Stimulated activated CD4-positive, alpha-beta T cell treated with anti-CD3 and anti-CD28 coated beads, Interleukin-12 subunit alpha, Interleukin-12 subunit beta, amount 100 ng/mL, for 24 hours (primary cell): ENCODE results near the gene MBOAT2.
"Not testable (repeated sequence)": the region's sequence is repeated elsewhere in the genome, so short reads cannot be mapped to it uniquely, and the experiment has no call there.

Experiments used
- DNase-seq, 2 experiments: peaks; one replicate each; pipeline ENCODE4 v3.0.0-alpha.2; 2020; ENCODE audit warnings: low read depth in 2 of 2

Gene MBOAT2, protein sequence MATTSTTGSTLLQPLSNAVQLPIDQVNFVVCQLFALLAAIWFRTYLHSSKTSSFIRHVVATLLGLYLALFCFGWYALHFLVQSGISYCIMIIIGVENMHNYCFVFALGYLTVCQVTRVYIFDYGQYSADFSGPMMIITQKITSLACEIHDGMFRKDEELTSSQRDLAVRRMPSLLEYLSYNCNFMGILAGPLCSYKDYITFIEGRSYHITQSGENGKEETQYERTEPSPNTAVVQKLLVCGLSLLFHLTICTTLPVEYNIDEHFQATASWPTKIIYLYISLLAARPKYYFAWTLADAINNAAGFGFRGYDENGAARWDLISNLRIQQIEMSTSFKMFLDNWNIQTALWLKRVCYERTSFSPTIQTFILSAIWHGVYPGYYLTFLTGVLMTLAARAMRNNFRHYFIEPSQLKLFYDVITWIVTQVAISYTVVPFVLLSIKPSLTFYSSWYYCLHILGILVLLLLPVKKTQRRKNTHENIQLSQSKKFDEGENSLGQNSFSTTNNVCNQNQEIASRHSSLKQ

GRCh38 chr2:9003616-9004337 lies at the start of gene MBOAT2:
MBOAT2 (minus strand) TSS chr2:9003684; CDS start chr2:9003614, 70 bp downstream.
- DNase-seq = peak; percentile 37 to 71

DNA sequence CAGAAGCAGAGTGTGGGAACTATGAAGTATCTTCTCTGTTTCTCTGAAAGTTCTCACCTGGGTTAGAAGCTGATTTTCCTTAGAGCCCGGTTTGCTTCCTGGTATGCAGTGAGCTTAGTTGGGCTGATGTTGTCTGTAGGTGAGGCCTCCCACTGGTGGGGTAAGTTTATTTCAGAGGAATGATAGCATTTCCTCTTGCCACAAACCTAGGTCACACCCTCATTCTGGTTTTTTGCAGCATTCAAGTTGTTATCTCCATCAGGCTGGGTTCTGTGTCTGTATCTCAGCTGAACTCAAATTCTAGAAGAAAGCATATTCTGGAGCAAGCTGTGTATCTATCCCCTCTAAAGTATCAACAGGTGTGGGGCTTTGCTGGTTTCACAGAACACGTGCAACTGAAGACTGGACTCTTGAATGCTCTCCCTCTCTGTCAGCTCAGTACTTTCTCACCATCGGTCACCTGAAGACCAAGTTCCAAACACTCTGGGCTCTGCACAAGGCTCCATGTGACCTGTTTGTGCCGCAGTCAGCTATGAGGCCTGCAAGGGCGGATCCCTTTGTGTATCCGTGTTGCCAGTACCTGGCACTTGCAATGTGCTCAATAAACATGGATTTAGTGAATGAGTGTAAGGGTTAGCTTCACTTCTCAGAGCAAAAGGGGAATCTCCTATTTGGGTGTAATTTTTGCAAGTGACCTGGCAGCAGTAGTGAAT lies 49.5 kb upstream of the MBOAT2 start:
- no peak for DNase-seq

GRCh38 chr2:9051451-9051850 lies 48.0 kb upstream of the MBOAT2 start:
- DNase-seq = not testable (repeated sequence)

DNA sequence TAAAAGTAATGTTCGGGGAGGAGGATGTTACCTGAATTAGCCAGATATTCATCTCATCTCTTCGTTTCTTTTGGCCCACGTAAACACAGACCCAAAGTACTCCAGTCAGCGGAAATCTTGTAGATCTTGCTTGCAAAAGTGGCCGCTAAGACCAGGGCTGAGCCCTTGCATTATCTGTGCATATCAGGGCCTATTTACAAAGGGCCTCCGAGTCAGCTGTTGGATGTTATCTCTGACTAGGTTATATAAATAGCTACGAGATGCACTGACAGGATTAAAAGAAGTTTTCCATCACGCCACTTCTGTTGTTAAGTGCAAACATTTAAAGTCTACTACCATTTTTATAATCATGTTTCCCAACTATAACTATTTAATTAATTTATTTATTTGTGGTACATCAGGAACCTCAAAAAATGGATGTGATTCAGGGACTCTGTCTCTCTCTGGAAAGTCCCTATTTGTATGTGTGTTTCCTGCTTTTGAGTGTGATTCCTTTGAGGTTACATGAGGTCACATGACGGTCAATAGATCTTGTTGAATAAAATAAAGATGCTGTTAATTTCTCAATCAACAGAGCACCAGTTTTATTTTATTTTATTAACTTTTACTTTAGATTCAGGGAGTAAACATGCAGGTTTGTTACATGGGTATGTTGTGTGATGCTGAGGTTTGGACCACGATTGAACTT lies 46.8 kb upstream of the MBOAT2 start:
- no peak for DNase-seq

GRCh38 chr2:9045595-9045994 lies 42.1 kb upstream of the MBOAT2 start:
- no peak for DNase-seq

DNA sequence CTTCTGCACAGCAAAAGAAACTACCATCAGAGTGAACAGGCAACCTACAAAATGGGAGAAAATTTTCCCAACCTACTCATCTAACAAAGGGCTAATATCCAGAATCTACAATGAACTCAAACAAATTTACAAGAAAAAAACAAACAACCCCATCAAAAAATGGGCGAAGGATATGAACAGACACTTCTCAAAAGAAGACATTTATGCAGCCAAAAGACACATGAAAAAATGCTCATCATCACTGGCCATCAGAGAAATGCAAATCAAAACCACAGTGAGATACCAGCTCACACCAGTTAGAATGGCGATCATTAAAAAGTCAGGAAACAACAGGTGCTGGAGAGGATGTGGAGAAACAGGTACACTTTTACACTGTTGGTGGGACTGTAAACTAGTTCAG lies 40.0 kb upstream of the MBOAT2 start:
- not testable (repeated sequence) for DNase-seq

DNA sequence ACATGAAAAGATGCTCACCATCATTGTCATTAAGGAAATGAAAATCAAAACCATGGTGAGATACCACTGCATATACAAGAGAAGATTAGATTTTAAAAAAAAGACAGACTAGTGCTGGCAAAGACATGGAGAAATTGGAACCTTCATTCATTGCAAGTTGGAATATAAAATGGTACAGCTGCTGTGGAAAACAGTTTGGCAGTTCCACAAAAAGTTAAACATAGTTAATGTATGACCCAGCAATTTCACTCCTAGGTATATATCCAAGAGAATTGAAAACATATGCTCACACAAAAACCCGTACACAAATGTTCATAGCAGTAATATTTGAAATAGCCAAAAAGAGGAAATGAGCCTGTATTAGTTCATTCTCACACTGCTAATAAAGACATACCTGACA lies 33.7 kb upstream of the MBOAT2 start:
- DNase-seq = no peak

DNA sequence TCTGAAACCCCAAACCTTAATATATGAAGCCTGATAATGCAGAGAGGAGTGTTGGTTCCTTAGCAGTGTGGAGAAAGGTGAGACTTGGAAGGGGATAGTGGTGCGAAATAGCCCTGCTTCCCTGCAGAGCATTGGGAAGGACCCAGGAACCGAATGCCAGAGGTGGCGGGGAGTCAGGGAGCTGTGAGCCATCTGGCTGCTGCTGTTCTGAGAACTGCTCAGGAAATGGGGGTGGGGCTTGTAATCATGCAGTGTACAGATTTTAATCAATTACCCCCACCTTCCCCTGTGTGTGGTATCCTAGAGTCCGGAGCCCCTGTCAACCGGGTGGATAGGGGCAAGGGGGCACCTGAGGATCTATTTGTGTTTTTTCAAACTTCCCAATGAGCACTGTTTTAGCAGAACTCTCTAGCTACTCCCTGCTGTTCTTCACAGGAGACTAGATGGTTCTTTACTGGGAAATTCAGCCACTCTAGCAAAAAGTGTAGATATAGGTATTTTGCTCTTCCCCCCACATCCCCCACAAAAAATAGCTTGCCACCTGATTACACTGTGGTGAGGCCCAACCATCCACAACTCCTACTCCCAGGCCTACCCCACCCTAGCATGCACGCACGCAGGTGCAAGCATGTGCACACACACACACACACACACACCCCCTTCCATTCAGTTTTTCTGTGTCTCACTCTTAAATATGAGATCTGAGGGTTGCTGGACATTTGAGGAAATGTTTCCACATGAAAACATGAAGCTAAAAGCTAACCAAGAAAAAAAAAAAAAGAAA lies 30.1 kb upstream of the MBOAT2 start:
- DNase-seq = no peak

DNA sequence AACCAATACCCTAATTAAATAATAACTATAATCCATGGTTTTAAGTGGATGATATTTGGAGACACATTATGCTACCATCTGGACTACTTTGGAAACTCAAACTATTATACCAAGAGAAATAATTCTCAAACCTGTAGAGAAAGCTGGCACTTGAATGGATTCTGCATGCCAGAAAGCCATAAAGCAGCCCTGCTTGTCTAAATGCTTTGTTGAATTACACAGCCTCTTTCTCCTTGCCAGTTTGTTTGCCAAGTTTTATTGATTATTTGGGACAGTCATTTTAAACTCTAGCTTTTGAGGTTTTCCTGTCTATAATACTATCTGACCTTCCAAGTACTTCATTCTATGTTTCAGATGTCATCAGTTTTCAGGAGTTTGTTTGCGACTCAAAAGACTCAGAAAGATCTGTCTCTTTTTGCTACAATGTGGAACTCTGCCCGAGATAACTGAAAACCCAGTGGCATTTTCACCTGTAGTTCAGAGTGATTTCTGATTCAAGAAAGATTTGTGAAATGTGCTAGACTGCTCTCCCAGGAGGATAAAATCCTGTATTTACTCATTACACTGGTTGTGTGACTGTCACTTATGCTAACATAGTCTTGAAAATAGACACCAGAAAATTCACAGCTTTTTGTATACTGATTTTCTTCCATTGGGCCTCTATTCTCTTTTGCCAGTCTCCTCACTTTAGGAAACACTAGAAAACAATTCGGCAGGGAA lies 29.2 kb upstream of the MBOAT2 start:
- no peak for DNase-seq

- DNase-seq = no peak
These were observed 28.6 kb upstream of the MBOAT2 start for GRCh38 chr2:9032121-9032520.

GRCh38 chr2:9031246-9031645 lies 27.8 kb upstream of the MBOAT2 start:
- no peak for DNase-seq

DNA sequence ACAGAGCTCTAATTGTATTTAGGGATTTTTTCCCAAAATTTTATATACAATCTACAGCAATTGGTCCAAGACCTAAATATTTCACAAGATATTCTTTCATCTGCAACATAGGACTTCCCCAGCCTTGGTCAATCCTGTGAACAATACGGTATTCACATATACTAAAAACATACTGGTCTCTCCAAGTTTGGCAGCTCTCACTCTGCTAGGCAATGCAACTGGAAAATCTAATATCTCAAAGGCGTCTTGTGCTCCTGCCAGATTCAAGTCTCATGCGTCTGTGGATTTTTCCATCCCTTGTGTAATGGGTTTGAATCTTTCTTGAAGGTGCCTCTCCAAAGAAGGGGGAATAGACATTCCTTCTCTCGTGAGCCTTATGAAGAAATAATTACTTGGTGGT lies 27.4 kb upstream of the MBOAT2 start:
- DNase-seq = no peak

DNA sequence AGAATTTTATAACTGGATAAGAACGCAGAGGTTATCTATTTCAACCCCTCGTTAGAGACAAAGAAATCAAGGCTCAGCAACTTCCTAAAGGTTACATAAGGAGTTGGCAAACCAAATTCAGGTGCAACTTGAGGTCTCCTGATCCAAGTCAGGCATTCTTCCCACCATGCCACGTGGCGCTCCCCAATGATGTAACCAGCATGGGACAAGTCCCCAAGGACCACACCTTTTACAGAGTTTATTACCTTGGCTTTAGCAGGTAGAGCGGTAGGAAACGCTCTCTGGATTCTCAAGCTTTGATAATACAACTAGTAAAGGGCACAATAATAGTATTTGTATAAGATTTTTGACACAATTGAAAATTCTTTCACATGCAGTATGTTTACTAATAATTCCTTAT lies 26.7 kb upstream of the MBOAT2 start:
- no peak for DNase-seq

- no peak for DNase-seq
These were observed 26.2 kb upstream of the MBOAT2 start for GRCh38 chr2:9029721-9030120.

GRCh38 chr2:9027884-9028283 lies 24.4 kb upstream of the MBOAT2 start:
- DNase-seq = no peak

DNA sequence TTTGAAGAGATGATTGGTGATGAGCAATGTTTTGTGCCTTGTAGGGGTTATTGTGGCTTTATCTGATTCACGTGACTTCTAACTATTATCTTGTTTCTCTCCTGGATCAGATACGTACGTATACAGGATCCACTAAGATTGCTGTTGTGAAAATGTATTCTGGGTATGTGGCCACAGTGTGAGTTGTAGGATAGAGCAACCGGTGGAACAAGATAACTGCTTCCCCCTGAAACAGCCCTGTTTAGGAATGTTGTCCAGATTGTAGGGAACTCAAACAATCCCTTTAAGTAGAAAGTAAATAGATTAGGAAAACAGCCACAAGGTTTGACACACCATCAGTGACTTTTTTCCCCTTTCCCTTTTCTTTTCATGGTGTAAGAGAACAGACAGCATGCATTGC lies 22.3 kb upstream of the MBOAT2 start:
- no peak for DNase-seq

GRCh38 chr2:9024575-9024974 lies 21.1 kb upstream of the MBOAT2 start:
- no peak for DNase-seq

DNA sequence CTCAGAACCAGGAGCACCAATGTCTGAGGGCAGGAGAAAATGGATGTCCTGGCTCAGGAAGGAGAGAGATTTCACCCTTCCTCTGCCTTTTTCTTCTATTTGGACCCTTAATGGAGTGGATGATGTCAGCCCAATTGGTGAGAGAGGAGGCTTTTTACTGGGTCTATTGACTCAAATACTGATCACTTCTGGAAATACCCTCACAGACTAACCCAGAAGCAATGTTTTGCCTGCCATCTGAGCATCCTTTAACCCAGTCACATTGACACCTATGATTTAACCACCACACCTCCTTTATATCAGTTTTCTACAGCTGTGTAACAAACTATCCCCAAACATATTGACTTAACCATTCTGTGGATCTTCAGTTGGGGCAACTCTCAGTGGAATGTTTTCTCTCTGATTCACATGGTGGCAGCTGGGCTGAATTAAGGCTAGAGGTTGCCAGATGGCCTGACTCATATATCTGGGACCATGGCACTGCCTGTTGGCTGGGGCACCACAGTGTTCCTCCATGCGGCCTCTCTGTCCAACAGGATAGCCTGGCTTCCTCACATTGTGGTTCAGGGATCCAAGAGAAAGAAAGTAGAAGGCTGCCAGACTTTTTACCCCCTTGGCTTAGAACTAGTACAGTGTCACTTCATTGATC lies 18.2 kb upstream of the MBOAT2 start:
- no peak for DNase-seq

GRCh38 chr2:9020267-9020666 lies 16.8 kb upstream of the MBOAT2 start:
- no peak for DNase-seq

DNA sequence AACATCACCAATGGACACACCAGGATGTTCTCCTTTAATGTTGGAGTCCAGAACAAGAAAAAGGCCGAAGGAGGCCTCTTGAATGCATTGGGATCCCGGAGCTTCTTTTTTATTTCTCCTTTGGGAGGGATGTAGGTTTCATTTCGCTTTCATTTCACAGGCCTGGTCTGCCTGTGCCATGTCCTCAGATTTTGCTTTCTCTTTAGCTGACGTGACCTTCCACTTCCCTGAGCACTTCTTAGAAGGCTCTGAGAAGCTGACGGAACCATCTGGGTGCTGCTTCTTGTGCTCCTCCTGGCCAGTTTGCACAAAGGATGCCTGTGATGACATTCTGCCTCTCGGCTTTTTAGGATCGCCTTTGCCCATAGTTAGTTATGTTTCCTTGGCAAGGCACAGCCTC lies 15.1 kb upstream of the MBOAT2 start:
- DNase-seq = no peak
